ENCODE measurements around the gene KLF1.
A peak's percentile ranks its signal among the peaks of the same experiment; 100 is the strongest.

DNA sequence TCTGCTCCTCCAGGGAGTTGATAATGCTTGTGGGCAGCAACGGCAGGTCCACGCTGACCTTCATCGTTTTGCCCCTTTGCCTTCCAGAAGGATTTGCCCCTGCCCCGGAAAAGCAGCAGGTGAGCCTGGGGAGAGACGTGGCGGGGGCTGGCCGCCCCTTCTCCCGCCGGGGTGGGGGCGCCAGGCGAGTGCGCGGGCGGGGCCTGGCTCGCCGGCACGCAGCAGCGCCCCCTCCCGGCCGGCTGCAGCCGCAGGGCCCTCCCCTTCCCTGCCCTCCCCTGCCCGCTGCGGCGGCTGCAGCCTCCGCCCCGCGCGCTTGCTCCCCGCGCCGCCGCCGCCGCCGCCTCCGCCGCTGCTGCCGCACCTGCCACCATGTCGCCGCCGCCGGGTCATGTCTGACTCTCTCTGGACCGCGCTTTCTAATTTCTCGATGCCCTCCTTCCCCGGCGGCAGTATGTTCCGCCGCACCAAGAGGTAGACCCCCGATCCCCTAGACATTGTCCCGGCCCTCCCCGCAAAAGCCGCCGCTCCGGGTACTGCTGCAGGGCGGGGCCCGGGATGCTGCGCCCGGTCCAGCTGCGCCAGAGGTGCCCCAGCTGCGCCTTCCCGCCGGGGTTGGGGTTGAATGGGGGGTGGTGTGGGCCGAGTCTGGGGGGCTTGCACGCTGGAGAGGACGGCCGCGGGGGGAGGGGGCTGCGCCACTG, 48.7 kb downstream of the KLF1 start, which contains the start of gene MAST1:
- no peak for TF ChIP-seq CTCF (IDR thresholded peaks at IDR 0.05; ENCODE audit: insufficient read depth, low read depth, low read length)
- peak; percentile 90 for TF ChIP-seq EZH2 (IDR thresholded peaks at IDR 0.05; ENCODE audit: insufficient read depth, low read length)
